BE2C (cell line): ENCODE data around the gene TEX101.
"Not testable (repeated sequence)": the region's sequence is repeated elsewhere in the genome, so short reads cannot be mapped to it uniquely, and the experiment has no call there.

Source experiments
- DNase-seq: peaks from one replicate; pipeline ENCODE4 v3.0.0-alpha.2; 2020
- H3K27me3 ChIP-seq: fragments of 250-450 bp; sonication (Bioruptor Pico); 2 replicates; pipeline ENCODE4 v1.5.1; 2020; ENCODE audit warnings: mild to moderate bottlenecking
- H3K36me3 ChIP-seq: fragments of 250-450 bp; sonication (Bioruptor Pico); 2 replicates; pipeline ENCODE4 v1.5.1; 2020; ENCODE audit warnings: mild to moderate bottlenecking
- H3K4me1 ChIP-seq: fragments of 250-450 bp; sonication (Bioruptor Pico); 2 replicates; pipeline ENCODE4 v1.5.1; 2020
- H3K4me3 ChIP-seq: 2 replicates; pipeline ENCODE4 v1.5.1; 2011; ENCODE audit warnings: low read depth, low read length
- H3K9me3 ChIP-seq: fragments of 250-450 bp; sonication (Bioruptor Pico); 2 replicates; pipeline ENCODE4 v1.5.1; 2020
- CTCF ChIP-seq: IDR thresholded peaks from 2 replicates; pipeline ENCODE4 v1.5.1; 2012; ENCODE audit warnings: mild to moderate bottlenecking, low read depth, low read length

The TEX101 gene

GRCh38 chr19:43438291-43439031 is 23.8 kb downstream of the TEX101 start:
- peak; percentile 78 for DNase-seq
- Histone ChIP-seq H3K9me3 (no peaks in the 10 kb centered on the region), H3K27me3 (no peaks in the 10 kb centered on the region), H3K4me3 (no peak overlapping the region), H3K4me1 (no peaks in the 10 kb centered on the region), H3K36me3 (no peaks in the 10 kb centered on the region)
- TF ChIP-seq CTCF: no peak

- Histone ChIP-seq H3K9me3 (no peaks in the 10 kb centered on the region), H3K4me1 (no peaks in the 10 kb centered on the region), H3K27me3 (no peaks in the 10 kb centered on the region), H3K4me3 (no peak overlapping the region), H3K36me3 (no peaks in the 10 kb centered on the region)
- no peak for DNase-seq
- no peak for TF ChIP-seq CTCF
These were observed 24.5 kb downstream of the TEX101 start for GRCh38 chr19:43439032-43439708.

- no peak for TF ChIP-seq CTCF
- Histone ChIP-seq H3K4me3 (no peak overlapping the region), H3K9me3 (no peaks in the 10 kb centered on the region), H3K27me3 (no peaks in the 10 kb centered on the region), H3K4me1 (no peaks in the 10 kb centered on the region), H3K36me3 (no peaks in the 10 kb centered on the region)
- no peak for DNase-seq
These were observed 25.0 kb downstream of the TEX101 start for GRCh38 chr19:43439709-43440063.

GRCh38 chr19:43441716-43442115 is 27.0 kb downstream of the TEX101 start:
- DNase-seq: no peak
- TF ChIP-seq CTCF: no peak
- H3K4me1 ChIP-seq: no peaks in the 10 kb centered on the region
- no peak overlapping the region for H3K4me3 ChIP-seq
- H3K36me3 ChIP-seq: no peaks in the 10 kb centered on the region
- no peaks in the 10 kb centered on the region for H3K9me3 ChIP-seq
- no peaks in the 10 kb centered on the region for H3K27me3 ChIP-seq

GRCh38 chr19:43444091-43444490 is 29.4 kb downstream of the TEX101 start:
- not testable (repeated sequence) for H3K9me3 ChIP-seq, H3K4me3 ChIP-seq, H3K27me3 ChIP-seq, H3K36me3 ChIP-seq, DNase-seq, H3K4me1 ChIP-seq

- H3K4me3 ChIP-seq: no peak overlapping the region
- no peaks in the 10 kb centered on the region for H3K36me3 ChIP-seq
- H3K27me3 ChIP-seq: no peaks in the 10 kb centered on the region
- no peak for TF ChIP-seq CTCF
- no peaks in the 10 kb centered on the region for H3K9me3 ChIP-seq
- no peak for DNase-seq
- H3K4me1 ChIP-seq: no peaks in the 10 kb centered on the region
These were observed 30.0 kb downstream of the TEX101 start for GRCh38 chr19:43444531-43445287.
